ENCODE results near the gene FAS. TPM values are rescaled to one million over a fixed set of nuclear protein-coding genes. Genes with fewer than 3 reads are reported as not detected.

FAS gene
- total and polyA plus RNA-seq, 9 of the 15 experiments (the other 6 are each of a cell fraction or from before 2014, with no cell fraction given), result 0.08 to 0.62 (median 0.37) TPM

- H4K20me1 ChIP-seq (replicated peaks; ENCODE audit: control insufficient read depth, insufficient read depth, low read length), result no peaks in the 10 kb centered on the region
- 7% methylated on average over 2 of the region's 2 CpGs for WGBS (ENCODE audit: insufficient coverage, low coverage, missing lambda C conversion rate)
- H3K9me3 ChIP-seq (replicated peaks; ENCODE audit: control insufficient read depth, insufficient read depth, low read depth, low read length), result no peaks in the 10 kb centered on the region
- H3K9me1 ChIP-seq (ENCODE audit: control insufficient read depth, insufficient read depth, low read length), result no peaks in the 10 kb centered on the region
- H3K9ac ChIP-seq (ENCODE audit: insufficient read depth in 1 of 2, low read depth in 2 of 2, low read length in 2 of 2), result no peak overlapping the region
- no peaks in the 10 kb centered on the region for H3K27me3 ChIP-seq (ENCODE audit: control insufficient read depth in 2 of 2, insufficient read depth in 2 of 2, low read length in 2 of 2)
- CTCF ChIA-PET (ENCODE audit: low intra/inter-chr PET ratio), result no interaction called here
- no peak for FAIRE-seq
- no peaks in the 10 kb centered on the region for H3K4me1 ChIP-seq (replicated peaks in 1 of 2; ENCODE audit: control insufficient read depth in 2 of 2, insufficient read depth in 2 of 2, low read length in 2 of 2)
- H3K4me3 ChIP-seq, result no peak overlapping the region
- H3K79me2 ChIP-seq (ENCODE audit: control insufficient read depth, insufficient read depth, low read length), result no peaks in the 10 kb centered on the region
- H3K27ac ChIP-seq (ENCODE audit: extremely low read depth, low read depth, low read length), result no peak overlapping the region
- in situ Hi-C loops (cut with MboI) (no loop called here), intact Hi-C loops (cut with micrococcal nuclease) (no loop called here)
- POLR2A ChIA-PET, result interaction anchor here (0.7 kb wide), 1 partner anchor 74 kb away, joined by 3 read pairs; no protein-coding TSS in a partner anchor
- no peak overlapping the region for H3K4me2 ChIP-seq (ENCODE audit: insufficient read depth, low read length)
- no peak for DNase-seq (ENCODE audit: extremely low read depth in 1 of 4, low spot score in 3 of 4)
- no peaks in the 10 kb centered on the region for H3K36me3 ChIP-seq (ENCODE audit: control insufficient read depth, insufficient read depth, low read length)
- BruUV-seq (replicated peaks), result no TSS peak
- H2AFZ ChIP-seq (ENCODE audit: low read depth, low read length), result no peak overlapping the region
- ATAC-seq, result no peak
- TF ChIP-seq RBM15 (IDR thresholded peaks at IDR 0.05; ENCODE audit: insufficient read depth, low read length) (no peak), ZNF280B (CRISPR knock-in tag; IDR thresholded peaks at IDR 0.05) (no peak), MAFG (tag; conservative IDR thresholded peaks at IDR 0.05) (no peak), NCOA2 (IDR thresholded peaks at IDR 0.05; ENCODE audit: partially characterized antibody in 2 of 2) (no peak), REST (IDR thresholded peaks at IDR 0.05; ENCODE audit: borderline replicate concordance) (no peak), REST (CRISPR knock-in tag; IDR thresholded peaks at IDR 0.05; ENCODE audit: low read depth) (no peak), OTX1 (CRISPR knock-in tag; IDR thresholded peaks at IDR 0.05) (no peak), ZEB2 (IDR thresholded peaks at IDR 0.05) (no peak), SREBF2 (CRISPR knock-in tag; IDR thresholded peaks at IDR 0.05) (no peak), ZKSCAN1 (IDR thresholded peaks at IDR 0.05; ENCODE audit: low read depth, low read length) (no peak), RFX1 (IDR thresholded peaks at IDR 0.05) (no peak), JUN (IDR thresholded peaks at IDR 0.05; ENCODE audit: borderline replicate concordance, low read depth, low read length) (no peak), JUN (CRISPR knock-in tag; IDR thresholded peaks at IDR 0.05; ENCODE audit: borderline replicate concordance) (no peak), HES1 (IDR thresholded peaks at IDR 0.05; ENCODE audit: low read depth) (no peak), ZC3H8 (IDR thresholded peaks at IDR 0.05) (no peak)
These were observed 28.3 kb upstream of the FAS start for GRCh38 chr10:88962336-88962735.

Measured in K562 (cell line).